NCI-H146 (cell line): ENCODE measurements around the gene KL.

Source experiments
- DNase-seq: peaks from one replicate; lab custom pipeline; 2025; lab: John Stamatoyannopoulos, UW

Gene KL

DNA sequence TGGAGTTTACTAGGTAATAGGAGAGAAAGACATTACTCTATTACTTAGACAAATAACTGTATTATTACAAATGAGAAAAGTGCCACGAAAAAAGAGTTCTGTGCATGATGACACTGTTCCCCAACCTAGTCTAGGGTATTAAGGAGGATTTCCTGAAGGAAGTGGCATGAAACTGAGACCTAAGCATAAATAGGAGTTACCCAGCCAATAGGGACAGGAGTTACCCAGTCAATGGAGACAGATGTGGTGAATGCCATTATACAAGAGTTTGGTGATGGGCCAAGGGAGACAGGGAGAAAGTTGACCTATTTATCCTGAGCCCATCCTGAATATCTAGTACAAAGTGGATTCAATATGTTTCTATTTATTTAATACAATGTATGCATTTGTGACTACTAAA, 65.4 kb downstream of the KL start:
- no peak for DNase-seq

DNA sequence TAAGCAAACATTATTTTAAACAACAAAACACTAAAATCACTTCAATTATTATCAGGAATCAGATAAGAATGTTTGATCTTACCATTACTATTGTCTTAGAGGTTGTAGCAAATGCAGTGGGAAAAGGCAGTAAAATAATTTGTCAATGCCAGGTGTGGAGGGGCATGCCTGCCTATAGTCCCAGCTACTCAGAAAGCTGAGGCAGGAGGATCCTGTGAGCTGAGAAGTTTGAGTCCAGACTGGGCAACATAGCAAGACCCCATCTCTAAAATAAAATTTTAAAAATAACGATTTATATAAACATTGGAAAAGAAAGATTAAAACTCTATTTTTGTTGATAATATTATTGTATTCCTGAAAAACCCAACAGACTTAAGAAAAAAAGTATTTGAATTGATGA, 66.8 kb downstream of the KL start:
- DNase-seq = no peak

DNA sequence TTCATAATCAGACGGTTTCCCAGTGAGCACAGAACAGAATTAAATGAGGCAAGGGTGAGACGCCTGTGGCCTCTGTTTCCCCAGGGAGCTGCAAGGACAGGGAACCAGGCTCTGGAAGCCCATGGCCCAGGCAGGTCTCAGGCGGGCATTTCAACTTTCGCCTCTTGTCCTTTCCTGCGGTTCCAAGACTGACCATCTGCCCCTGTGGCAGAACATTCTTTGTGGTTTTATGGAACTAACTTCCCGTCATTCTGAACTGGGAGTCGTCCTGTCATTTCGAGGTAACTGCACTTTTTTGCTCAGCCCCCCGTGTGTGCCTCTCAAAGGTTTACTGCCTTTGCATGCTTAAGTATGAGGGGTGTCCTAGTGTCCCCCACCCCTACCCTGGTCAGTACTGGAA, 70.9 kb downstream of the KL start:
- DNase-seq = no peak

GRCh38 chr13:33087790-33088189, 71.6 kb downstream of the KL start:
- DNase-seq = no peak

DNA sequence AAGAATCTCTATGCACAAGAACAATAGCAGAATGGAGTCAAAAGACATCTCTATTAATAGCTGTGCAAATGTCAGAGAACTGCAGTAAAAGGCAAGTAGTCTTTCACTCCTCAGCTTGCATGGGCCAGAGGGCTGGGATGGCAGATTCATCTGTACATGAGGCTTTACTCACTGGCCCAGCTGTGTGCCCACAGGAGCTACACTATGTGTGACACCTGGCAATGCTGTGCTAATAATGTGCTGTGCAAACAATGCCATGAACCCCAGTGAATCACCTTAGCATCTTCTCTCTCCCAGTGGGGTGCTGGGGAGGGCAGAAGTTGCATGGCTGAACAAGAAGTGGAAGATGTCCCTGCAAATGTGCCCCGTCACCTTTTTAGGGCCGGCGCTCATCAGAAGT, 73.1 kb downstream of the KL start:
- peak; percentile 39 for DNase-seq

- no peak for DNase-seq
These were observed 74.7 kb downstream of the KL start for GRCh38 chr13:33090755-33091414.

- no peak for DNase-seq
These were observed 75.2 kb downstream of the KL start for GRCh38 chr13:33091415-33091774.

GRCh38 chr13:33092073-33092987, 76.1 kb downstream of the KL start:
- no peak for DNase-seq

DNA sequence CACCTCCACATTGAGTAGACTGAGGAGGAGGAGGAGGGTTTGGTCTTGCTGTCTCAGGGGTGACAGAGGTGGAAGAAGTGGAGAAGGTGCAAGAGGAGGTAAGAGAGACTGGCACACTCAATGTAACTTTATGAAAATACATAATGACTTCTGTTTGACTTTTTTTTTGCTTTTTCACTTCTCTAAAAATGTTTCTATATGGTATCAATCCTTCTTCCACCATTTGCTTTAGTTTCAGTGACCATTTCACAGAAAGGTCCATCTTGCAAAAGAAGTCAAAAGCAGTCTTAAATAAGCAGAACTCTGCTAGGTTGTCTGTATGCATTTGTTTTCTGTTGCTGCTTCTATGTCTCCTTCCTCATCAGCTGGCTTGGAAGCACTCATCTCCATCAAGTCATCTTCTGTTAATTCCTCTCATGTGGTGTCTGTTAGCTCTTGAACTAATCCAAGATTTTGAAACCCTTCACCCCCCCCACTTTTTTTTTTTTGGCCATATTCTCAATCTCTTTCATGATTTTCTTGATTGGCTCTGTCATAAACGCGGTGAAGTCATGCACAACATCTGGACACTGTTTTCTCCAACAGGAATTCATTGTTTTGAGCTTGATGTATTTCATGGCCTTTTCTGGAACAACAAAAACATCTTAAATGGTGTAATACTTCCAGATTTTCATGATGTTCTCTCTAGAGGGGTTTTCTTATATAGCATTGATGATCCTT, 80.8 kb downstream of the KL start:
- no peak for DNase-seq

GRCh38 chr13:33099860-33100259, 83.6 kb downstream of the KL start:
- no peak for DNase-seq

GRCh38 chr13:33100886-33101285, 84.7 kb downstream of the KL start:
- no peak for DNase-seq

DNA sequence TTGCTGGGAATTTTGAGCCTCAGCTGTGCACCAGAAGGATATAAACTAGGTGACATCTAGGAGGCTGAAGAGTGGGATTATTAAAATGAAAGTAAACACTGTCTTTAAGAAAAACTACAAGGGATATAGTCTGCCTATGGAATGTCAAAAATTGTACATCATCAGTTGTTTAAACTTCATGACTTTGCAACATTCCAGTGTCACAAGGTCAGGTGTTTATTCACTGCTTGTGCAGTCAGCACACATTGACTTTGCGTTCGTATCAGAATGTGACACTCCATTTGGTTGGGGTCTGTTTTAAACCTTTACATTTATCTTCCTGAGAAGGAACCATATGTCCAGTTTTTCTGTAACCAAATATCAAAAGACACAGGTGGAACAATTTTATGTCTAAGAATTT, 85.6 kb downstream of the KL start:
- no peak for DNase-seq

DNA sequence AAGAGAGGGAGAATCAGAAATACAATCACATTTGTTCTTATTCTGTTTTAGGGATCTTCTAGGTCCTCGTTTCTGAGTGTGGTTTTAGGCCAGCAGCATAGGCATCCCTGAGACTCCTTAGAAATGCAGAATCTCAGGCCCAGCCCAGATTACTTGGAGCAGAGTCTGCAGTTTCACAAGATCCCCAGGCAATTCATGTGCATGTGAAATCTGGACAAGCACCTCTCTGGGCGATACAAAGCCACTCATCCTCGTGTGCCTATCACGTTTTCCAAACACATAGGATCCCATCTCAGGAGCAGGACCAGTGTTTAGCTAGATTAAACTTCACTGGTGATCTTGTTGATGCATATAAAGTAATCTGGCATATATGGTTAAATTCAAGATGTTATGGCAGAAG, 87.2 kb downstream of the KL start:
- no peak for DNase-seq

DNA sequence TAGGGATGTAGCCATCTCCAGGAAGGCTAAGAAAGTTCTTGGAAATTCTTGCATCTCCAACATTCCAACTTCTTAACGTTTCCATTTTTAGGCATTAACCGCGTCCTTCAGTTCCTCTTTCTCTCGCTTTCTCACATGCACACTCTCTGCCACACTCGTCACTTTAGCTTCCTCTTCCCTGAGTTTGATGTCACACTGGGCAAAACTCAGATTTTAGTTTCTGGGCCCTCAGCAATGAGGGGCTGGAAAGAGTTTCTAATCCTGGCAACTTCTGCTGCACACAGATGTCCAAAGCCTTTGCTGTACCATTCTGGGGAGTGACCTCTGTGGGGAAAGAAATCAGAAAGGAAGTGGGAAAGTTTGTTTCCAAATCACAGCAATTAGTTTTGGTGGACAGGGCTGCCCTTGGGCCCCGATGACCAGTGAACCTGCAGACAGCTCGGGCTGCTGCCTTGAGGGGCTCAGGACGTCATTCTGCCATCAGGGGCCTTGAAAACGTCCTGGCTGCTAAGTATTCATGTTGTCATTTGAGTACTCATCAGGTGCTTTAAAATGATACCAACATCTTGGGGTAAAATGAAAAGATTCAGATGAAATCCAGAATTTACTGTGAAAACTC, 89.3 kb downstream of the KL start:
- no peak for DNase-seq

DNA sequence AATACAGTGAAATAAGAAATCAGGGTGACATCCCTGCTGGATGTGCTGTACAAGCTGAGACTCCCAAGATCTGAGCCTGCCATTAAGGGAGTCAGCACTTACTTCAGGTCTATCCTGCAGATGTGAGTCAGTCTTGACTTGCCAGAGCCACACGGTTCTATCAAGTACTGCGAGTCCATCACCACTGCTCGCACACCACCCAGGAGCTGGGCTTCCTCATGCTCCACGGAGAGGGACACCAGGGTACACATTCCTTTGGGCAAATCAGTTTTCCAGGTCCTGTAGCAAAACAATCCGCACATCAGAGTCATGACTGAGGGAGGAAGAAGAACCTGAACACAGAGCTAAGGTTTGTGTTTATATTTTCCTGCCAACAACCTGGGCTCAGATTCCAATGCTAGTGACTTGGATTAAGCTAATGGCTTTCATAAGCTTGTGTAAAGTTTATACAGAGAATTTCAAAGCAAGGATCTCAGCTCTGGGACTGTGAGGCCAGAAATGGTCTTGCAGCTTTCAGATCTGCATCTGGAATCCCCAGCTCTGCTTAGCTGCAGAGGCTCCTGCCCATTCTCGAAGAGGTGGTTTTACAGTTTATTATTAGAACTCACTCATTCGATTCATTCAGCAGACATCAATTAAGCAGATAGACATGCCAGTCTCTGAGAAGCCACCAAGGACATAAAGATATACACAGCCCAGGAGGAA, 90.6 kb downstream of the KL start:
- DNase-seq = no peak

- no peak for DNase-seq
These were observed 91.1 kb downstream of the KL start for GRCh38 chr13:33107361-33107760.

- DNase-seq = no peak
These were observed 92.4 kb downstream of the KL start for GRCh38 chr13:33108620-33109019.

DNA sequence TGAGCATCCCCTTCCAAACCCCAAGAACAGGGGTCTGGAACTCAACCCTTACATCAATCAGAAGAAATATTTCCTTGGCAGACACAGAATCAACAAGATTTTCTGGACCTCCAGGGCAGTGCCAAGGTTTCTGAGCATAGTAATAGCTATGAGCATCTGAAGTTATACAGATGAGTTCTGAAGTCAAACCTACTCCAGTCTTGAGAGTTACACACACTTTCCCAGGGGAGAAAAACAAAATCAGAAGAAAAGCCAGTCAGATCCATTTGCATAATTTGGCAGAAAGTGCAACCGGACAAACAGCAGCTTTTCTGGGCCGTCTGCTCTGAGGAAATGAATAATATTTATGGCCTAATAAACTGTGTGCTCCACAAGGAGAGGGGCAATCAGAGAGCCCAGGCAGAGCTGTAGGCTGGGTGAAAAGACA, 93.1 kb downstream of the KL start:
- no peak for DNase-seq

DNA sequence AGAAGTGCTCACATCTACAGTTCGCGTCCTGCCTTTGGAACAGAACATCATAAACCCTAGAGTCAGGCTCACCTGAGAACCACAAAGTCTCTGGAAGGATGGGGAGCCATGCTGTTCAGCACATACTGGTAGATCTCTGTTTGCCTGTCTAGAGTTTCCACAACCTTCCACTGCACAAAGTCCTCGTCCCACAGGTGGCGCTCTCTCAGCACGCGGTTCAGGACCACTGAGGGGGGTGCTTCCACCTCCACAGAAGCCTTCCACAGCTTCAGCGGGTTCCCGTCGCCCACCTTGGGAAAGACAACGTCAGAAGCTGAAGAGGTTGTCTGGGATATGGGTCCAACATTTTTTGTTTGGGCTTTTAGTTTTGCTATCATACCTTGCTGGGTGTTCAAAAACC, 93.6 kb downstream of the KL start:
- DNase-seq = no peak

DNA sequence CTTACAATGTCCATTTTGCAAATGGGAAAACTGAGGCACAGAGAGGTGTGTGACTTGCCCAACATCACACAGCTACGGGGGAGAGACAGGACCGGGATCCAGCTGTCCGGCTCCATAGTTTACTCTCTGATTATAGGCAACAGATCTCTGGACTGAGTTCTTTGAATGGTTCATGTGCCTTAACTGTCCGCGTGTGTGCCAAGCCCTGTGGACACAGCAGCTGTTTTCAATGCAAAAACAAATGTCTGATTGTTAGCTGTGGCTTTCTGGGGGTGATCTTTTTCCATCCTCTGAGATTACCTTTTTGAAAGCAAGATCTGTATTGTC, 94.1 kb downstream of the KL start:
- DNase-seq = no peak

GRCh38 chr13:33110713-33111413, 94.6 kb downstream of the KL start:
- no peak for DNase-seq
